HG03139 (cell line): Measurements from ENCODE around the gene MAGI1.
"Not testable (repeated sequence)": the region's sequence is repeated elsewhere in the genome, so short reads cannot be mapped to it uniquely, and the experiment has no call there.

Experiments
- ATAC-seq: cut with Tn5 transposase; IDR thresholded peaks from one replicate; pipeline ENCODE4 v1.9.1; 2021; ENCODE audit not compliant: unreplicated experiment

MAGI1 gene

GRCh38 chr3:65642883-65643282 lies 395.8 kb downstream of the MAGI1 start:
- no peak for ATAC-seq

DNA sequence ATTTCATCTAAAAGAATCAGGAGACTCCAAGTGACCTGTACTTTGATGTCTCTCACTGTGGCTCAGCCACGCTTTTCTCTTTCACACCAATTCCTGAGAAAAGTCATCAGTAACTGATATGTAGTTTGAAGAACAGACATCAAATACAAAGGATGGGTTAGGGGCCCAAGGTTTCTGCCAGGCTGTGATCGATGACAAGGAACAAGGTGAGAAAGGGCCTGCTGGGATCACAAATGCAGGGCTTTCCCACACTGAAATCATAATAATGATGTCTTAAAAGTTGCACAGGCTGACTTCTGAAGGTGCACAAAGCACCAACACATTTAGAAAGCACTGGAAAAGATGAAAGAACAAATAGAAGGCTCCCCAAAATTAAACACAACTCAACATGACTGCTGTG lies 396.9 kb downstream of the MAGI1 start:
- no peak for ATAC-seq

DNA sequence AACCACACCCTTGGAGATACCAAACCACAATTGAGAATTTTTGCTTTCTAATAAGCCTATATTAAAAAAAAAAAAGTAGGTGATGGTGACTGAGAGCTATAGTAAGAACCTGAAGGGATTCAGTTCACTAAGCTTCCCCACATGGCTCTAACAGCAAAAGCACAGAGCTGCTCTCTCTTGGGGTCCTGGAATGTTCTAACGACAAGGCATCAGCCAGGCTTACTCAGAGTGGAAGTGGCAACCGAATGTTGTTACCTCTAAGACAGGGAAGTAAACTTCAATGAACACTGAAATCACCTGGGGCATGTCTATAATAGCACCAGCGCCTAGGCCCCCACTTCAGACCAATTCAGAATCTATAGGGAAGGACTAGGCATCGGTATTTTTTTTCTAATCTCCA lies 397.7 kb downstream of the MAGI1 start:
- no peak for ATAC-seq

GRCh38 chr3:65639444-65639843 lies 399.3 kb downstream of the MAGI1 start:
- ATAC-seq, result no peak

DNA sequence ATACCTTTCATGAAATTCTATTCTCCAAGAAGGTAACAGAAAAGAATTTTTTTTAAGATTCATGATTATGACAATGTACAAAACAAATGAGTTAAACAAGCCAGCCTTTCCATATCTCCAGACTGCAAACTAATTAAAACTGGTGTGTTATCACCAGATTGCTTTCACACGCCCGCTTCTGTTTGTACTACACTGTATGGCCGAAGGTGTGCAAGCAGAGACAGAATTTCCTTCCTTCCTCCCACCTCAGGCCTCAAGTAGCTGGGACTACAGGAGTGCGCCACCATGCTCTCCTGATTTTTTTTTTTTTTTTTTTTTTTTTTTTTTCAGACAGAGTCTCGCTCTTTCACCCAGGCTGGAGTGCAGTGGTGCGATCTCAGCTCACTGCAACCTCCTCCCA lies 400.4 kb downstream of the MAGI1 start:
- ATAC-seq, result no peak

GRCh38 chr3:65636326-65636725 lies 402.4 kb downstream of the MAGI1 start:
- no peak for ATAC-seq

- no peak for ATAC-seq
Measured at GRCh38 chr3:65635657-65636056, 403.1 kb downstream of the MAGI1 start.

- no peak for ATAC-seq
Measured at GRCh38 chr3:65633018-65633638, 405.6 kb downstream of the MAGI1 start.

- ATAC-seq, result no peak
Measured at GRCh38 chr3:65632414-65632813, 406.3 kb downstream of the MAGI1 start.

GRCh38 chr3:65628978-65629377 lies 409.7 kb downstream of the MAGI1 start:
- no peak for ATAC-seq

DNA sequence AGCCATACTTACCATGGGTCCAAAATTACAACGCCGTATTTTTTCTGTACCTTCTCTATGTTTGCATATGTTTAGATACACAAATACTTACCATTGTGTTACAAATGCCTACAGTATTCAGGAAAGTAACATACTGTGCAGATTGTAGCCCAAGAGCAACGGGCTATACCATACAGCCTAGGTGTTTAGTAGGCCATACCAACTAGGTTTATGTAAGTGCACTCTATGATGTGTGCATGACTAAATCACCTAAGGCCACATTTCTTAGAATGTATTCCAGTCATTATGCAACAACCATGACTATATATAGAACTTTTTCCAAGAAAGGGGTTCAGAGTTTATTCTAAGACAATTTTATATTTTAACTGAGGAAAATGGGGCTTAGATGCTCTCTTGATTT lies 411.7 kb downstream of the MAGI1 start:
- no peak for ATAC-seq

GRCh38 chr3:65625305-65625704 lies 413.4 kb downstream of the MAGI1 start:
- ATAC-seq, result no peak

GRCh38 chr3:65623362-65623761 lies 415.4 kb downstream of the MAGI1 start:
- no peak for ATAC-seq

DNA sequence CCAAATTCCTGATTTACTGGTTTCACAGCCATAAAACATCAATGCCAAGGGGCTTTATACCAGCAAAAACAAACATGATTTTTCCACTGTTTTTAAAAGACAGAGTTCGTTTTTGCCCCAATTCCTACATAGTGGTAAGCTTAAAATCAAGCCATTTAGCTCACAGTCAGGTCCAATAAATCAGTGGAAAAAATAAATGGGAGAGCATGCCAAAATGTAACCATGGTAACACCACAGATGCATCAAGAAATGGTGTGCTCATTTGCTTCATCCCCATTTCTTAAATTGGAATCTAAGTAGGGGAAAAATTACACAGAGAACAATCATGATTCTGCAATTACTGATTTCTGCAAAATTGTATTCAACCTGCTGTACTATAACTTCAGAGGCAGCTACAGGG lies 418.8 kb downstream of the MAGI1 start:
- no peak for ATAC-seq

- ATAC-seq, result no peak
Measured at GRCh38 chr3:65619451-65619881, 419.3 kb downstream of the MAGI1 start.

DNA sequence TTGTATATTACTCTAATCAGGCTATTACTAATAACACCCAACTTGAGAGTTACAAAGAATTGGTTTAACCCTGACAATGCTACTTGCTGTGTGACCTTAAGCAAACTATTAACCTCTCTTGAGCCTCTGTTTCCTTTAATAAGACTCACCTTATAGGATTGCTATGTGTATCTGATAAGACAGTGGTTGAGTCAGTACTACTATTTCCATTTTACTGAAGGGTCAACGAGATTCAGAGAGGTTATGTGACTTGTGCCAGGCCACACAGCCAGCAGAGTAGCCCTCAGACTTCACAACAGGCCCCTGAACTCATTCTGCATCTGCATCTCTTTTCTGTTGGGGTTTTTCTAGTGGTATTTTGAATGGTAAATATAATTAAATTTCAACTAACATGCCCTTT lies 420.1 kb downstream of the MAGI1 start:
- no peak for ATAC-seq

DNA sequence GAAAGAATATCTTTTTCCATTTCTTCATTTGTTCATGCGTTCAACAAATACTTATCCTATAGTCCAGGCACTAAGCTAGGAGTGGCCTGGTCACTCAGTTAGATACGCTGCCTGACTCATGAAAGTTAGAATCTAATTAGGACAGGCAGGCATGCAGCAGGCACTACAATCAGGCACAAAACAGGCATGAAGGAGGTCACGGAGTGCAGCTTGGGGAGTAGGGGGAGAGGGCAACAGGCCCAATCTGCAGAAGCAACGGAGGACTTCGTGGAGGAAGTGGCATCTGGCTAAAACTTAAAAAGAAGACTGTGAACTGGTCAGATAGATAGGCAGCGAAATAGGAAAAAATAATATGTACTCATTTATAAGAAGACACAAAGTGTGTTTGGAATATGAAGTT lies 420.9 kb downstream of the MAGI1 start:
- no peak for ATAC-seq

DNA sequence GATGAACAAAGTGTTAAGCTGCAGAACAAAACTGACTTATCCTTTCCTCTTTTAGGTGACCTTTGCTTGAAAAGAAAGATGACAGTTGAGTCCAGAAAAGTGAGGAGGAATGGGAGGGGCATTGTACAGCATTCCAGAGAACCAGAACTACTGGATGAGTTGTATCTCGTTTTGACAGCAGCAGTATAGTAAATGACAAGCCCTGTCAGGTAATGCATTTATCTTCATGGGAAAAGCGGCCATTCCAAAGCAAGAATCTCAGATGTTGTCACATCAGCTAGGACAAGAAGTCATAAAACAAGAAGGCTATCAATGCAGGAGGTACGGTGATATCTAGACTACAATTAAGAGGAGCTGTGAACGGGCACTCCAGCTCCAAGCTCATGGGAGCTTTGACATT lies 421.5 kb downstream of the MAGI1 start:
- no peak for ATAC-seq

GRCh38 chr3:65616563-65616962 lies 422.2 kb downstream of the MAGI1 start:
- no peak for ATAC-seq

DNA sequence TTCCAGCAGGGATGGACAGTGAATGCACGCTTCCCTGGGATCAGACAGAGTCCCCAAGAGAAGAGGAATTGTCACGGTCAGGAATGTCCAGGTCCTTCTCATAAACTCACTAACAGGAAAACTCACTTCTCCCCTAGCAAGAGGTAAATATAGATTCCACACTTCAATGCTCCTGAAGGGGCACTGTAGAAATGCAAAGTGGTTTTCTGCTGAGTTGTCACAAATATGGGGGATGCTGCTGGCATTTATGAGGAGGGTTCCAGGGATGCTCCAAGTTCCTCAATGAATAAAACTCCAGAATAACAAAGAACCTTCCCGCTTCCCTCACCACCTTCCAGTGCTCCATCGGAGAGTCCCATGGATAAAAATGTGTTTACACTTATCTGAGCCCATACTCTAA lies 423.4 kb downstream of the MAGI1 start:
- no peak for ATAC-seq

DNA sequence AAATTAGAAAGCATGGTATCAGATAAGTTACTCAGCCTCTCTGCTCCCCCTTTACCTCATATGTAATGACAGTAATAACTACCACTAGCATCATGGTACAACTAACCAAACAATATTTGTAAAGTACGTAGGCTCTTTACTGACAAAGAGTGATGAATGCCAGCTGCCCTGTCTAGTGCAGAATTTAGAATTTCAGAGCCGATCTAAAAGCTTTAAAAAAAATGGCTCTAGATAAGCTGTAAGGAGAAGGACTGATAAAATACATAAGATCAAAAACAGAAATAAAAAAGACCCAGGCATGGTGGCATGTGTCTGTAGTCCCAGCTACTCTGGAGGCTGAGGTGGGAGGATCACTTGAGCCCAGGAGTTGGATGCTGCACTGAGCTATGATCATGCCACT lies 424.1 kb downstream of the MAGI1 start:
- ATAC-seq, result no peak

GRCh38 chr3:65607965-65608460 lies 430.7 kb downstream of the MAGI1 start:
- ATAC-seq, result not testable (repeated sequence)

- no peak for ATAC-seq
Measured at GRCh38 chr3:65607101-65607500, 431.6 kb downstream of the MAGI1 start.
